ENCODE measurements around the gene MCHR1.
"Not testable (repeated sequence)": the region's sequence is repeated elsewhere in the genome, so short reads cannot be mapped to it uniquely, and the experiment has no call there.

The MCHR1 gene

DNA sequence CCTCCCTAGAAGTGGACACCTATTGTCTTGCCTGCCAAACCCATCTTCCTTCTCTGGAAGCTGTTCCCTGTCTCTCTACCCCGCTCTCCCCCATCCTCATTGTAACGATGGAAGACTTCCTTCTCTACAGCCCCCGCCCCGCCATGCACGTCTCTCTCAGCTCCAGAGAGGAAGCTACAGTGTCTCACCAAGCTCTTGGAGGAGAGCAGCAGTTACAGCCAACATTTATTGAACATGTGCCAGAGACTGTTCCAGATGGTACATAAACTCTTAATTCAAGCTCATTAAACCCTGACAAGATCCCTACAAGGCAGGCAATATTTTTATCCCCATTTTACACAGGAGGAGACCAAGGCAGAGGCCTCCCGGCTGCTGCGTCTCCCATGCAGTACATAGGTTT lies 15.1 kb downstream of the MCHR1 start:
- DNase-seq = no peak

DNA sequence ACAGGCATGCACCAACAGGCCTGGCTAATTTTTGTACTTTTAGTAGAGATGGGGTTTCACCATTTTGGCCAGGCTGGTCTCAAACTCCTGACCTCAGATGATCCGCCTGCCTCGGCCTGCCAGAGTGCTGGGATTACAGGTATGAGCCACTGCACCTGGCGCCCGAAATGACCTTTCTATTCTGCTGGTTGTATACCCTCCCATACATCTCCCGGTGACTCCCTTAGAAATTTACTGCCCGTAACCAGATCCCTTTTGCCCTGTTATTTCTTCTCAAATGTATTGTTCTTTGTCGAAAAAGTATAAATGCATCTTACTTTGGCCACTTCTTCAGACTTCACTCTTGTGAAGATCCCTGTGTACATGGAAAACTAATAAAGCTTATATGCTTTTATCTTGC lies 22.0 kb downstream of the MCHR1 start:
- no peak for DNase-seq

DNA sequence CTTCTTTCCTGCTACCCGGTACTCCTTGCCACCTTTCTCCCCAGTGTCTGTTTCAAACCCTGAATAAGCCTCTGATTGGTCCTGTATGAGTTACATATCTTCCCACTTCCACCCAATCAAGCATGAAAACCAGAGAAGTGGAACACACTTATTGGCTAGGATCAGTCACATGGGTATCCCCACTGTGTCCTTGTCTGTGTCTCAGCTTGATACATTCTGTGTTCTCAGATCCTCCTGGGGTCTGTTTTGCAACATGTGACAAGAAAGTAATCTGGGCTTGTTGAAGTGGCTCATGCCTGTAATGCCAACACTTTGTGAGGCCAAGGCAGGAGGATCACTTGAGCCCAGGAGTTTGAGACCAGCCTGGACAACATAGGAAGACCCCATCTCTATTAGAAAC lies 23.9 kb downstream of the MCHR1 start:
- DNase-seq = peak; percentile 35

DNA sequence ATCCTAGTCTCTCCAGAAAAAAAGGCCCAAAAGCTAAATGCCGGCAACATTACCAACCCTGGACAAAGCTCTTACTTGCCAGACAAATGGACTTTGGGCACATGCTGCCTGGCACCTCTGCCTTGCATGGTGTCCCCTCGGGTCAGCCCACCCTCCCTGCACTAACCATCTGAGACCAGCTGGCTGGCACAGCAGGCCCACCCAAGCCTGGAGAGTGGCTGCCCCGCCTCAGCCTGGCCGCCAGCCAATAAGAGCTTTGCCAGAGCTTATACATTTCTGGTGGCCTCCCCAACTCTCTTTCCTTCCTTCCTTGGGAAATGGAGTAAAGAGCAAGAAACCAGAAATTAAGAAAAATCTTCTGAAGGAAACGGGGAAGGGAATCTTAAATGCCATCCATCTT lies 24.5 kb downstream of the MCHR1 start:
- DNase-seq = no peak

DNA sequence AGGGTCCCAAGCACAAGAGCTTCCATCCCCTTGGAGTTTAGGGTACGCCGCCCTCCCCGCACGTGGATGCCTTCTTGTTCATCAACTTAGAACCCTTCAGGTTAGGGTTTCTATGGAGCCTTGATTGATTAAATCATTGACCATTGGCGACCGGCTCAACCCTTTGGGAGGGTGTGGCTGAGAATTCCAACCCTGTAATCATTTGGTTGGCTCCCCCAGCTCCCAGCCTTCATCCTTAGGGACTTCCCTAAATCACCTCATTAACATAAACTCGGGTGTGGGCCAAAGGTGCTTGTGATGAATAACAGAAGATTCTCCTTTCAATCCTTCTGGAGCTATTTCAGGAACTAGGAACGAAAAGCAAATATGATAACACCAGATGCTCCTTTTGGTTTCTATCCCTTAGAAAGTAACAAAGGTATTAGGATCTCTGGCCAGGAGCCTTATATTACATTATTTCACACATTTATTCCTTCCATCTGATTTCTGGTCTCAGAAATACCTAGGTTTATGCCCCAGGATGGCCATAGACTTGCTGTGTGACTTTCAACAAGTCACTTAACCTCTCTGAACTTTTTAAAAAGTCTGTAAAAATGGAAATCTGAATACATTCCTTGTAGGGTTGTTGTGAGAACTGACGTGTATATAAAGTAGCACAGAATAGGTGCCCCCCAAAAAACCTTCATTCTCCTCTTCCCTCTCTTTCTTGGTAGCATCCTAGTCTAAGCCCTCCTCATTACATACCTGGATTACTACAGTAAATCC lies 26.8 kb downstream of the MCHR1 start:
- no peak for DNase-seq

DNA sequence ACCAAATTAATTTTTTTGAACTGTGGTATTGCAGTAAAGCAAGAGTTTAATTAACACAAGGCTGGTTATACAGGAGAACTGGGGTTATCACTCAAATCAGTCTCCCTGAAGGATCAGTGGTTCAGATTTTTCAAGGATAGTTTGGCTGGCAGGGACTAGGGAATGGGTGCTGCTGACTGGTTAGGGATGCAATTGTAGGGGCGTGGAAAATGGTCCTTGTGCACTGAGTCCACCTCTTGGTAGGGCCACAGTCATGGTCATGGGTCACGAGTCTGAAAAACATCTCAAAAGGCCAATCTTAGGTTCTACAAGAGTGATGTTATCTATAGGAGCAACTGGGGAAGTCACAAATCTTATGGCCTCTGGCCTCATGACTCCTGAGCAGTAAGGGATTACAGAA lies 27.9 kb downstream of the MCHR1 start:
- no peak for DNase-seq

- DNase-seq = no peak
Observed at GRCh38 chr22:40708177-40708576, 28.9 kb downstream of the MCHR1 start.

DNA sequence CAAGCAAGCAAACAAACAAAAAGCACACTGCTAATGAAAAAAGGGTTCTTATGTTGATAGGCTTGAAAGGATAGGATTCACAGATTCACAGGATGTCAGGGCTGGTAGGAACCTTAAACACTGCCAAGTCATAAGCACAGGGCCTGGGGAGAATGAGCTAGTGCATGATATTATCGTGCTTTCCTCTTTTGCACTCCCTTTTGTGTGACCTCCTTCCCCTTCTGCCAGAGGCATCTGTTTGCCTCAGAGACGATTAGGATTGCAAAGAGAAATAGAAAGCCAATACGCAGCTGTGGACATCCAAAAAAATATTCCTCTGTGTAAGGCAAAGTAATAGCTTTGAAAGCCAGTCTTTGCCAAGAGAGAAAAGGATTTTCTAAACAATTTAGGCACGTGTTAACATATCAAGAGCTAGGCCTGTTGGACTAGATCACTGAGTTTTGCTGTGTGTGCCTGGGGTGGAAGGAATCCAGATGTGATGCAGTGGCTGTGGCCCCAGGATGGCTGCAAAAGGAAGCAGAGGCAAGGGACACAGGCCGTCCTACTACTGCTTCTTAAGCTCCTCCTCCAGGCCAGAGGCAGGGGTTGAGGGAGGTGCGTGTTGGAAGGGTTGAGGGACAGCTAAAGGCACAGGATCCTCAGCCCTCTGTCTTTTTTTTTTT lies 30.6 kb downstream of the MCHR1 start:
- peak; percentile 75 for DNase-seq

GRCh38 chr22:40712311-40712710 lies 33.0 kb downstream of the MCHR1 start:
- no peak for DNase-seq

DNA sequence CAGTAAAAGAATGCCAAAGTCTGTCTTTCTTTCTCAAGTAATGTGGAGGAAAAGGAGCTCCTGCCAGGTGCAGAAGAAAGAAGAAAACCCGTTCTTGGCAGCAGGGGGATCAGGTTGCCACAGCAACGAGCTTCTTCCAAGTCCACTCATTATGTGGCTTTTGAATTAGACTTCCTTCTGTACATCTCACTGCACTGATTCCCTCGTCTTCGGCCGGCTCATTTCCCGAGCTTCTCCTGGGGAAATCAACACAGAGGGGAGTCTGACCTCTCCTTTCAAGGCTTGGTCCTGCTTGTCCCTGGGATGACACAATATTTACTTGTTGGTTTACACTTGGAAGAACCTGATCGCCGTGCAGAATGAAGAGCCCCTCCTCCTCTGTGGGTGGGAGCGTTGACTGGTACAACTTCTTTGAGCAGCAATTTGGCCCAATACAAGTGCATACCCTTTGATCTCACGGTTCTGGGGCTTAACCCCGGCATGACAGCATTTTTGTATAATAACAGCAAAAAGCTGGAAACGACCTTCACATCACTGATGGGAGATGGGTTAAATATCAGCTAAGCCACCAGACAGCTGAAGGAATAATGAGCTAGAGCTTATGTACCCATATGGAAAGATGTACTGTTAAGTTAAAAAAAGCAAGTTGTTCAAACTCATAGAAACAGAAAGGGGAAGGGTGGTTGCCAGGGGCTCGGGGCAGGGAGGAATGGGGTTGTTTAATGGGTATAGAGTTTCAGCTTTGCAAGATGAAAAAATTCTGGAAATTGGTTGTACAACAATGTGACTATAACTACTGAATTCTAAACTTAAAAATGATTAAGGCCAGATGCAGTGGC lies 35.4 kb downstream of the MCHR1 start:
- peak; percentile 92 for DNase-seq

- DNase-seq = no peak
Observed at GRCh38 chr22:40716116-40716515, 36.8 kb downstream of the MCHR1 start.

GRCh38 chr22:40717657-40718056 lies 38.4 kb downstream of the MCHR1 start:
- not testable (repeated sequence) for DNase-seq

DNA sequence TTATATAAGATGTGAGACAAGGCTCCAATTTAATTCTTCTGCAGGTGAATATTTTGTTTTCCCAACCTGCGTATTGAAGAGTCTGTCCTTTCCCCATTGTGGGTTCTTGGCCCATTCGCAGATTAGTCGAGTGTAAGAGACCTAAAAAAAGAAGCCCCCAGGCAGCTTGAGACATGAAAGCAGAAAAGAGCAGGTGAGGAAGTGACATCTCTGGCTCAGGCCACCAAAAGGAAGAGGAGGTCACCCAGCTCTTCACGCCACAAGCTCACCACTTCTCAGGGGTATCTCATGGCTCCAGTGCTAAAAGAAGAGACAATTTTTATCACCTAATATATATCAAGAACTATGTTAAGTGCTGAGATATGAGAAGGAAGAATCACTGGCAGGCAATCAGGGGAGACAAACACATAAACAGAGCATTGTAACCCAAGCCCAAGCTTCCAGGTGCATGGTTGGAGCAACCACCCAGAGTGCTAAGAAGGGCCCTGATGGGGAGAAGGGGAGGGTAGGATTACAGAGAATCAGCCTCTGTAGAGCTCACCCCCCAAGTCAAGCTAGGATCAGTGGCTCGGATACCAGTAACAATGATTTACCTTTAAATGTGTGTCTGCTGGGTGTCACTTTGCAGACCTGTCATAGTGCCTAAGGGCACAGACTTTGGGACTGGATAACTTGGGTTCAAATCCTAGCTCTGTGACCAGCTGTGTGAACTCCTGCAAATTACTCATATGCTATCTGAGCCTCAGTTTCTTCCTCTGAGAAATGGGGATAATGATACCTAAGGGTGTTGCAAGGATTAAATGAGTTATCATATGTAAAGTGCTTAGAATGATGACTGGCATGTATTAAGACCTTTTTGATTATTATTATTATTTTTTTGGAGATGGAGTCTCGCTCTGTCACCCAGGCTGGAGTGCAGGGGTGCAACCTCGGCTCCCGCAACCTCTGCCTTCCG lies 39.2 kb downstream of the MCHR1 start:
- DNase-seq = no peak

DNA sequence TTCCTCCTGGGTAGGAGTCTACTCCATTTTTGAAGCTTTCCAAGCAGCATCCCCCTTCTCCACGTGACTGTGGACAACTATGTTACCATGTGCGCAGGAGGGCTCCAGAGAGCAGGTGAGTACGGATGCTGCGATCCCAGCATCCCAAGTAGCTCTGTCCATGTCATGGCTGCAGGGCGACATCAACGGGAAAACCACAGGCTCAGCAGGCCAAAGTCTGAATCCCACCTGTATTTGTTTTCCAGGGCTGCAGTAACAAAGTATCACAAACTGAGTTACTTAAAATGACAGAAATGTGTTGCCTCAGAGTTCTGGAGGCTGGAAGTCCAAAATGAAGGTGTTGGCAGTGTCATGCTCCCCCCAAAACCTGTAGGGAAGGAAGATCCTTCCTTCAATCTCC lies 40.3 kb downstream of the MCHR1 start:
- DNase-seq = no peak

GRCh38 chr22:40720156-40720537 lies 40.9 kb downstream of the MCHR1 start:
- not testable (repeated sequence) for DNase-seq

GRCh38 chr22:40720538-40721256 lies 41.4 kb downstream of the MCHR1 start:
- no peak for DNase-seq

DNA sequence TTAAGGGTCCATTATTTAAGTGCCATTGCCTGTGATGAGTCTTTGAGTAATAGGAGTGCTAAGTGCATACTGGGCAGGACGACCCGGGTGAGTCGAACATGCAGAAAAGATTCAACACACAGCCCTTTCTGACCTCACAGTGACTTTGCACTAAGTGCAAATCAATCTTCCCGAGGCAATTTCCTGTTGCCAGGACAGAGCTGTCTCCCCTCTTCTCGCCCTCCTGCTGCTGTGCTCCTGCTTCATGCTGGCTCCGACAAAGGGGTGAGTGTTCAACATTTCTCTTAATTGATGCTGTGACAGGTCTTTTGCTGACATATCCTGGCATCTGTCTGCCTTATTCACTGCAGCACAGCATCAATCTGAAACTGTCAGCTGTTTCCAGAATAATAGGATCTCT lies 42.0 kb downstream of the MCHR1 start:
- DNase-seq = peak; percentile 92

DNA sequence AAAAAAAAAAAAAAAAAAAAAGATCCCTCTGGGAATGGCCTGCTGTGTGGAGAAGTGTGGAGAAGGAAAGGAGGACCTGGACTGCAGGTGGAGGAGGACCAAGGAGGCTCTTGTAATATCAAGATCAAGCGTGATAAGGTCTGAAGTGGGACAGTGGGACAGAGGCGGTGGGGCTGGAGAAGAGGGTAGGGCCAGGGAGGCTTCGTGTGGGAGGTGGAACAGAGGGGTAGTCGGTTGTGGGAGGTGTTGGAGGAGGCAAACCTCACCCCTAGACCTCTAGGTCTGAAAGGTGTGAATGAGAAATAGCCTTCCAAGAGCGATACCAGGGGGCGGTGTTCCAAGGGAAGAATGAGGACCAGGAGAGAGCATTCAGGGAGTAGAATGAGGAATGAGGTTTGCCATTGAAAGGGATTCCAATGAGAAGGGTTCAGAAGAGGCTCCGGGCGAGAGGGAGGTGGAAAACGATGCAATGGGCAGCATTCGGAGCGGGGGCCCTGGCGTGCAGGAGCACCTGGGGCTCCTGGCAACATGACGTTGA lies 44.2 kb downstream of the MCHR1 start:
- DNase-seq = no peak

- DNase-seq = peak; percentile 39
Observed at GRCh38 chr22:40726514-40726913, 47.2 kb downstream of the MCHR1 start.

DNA sequence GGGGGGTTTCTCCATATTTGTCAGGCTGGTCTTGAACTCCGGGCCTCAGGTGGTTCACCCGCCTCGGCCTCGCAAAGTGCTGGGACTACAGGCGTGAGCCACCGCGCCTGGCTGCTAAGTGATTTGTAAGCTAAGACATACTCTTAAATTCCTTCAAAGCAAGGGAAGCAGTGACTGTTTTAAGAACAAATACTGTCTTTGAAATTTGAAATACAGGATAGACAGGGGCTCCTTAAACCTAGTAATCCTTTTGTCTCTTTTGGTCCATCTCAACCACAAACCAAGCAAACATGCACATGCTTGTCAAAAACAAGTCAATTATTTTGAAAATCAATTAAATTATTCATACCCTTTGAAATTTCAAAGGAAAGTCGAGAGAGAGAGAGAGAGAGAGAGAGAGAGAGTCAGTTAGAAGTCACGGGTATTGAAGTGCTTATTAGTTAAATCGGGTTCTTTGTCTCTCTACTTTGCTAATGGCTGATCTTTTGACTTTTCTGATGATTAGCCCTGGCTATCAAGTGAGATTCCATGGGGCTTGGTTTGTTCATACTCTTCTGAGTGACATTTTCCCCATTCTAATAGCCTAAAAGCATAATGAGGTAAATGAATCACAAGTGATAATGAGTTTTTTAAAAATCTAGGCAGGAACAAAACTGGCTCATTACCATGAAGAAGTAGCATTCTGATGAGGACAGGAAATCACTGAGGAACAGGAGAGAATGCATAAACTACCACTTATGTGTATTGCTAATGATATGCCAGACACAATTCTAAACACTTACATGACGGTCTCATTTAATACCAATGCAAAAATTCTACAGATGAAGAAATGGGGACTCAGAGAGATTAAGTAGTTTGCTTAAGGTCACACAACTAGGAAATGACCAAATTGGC lies 48.0 kb downstream of the MCHR1 start:
- peak; percentile 70 for DNase-seq

Data from eye (tissue), 1 donor.